A673 (cell line): ENCODE data around the gene HCST. TPM values are rescaled to one million over a fixed set of nuclear protein-coding genes. Genes with fewer than 3 reads are reported as not detected.

Experiments used
- BruUV-seq: library from RNA; stranded (reverse); fragments of 400-500 nt; replicated peaks from 2 replicates; lab custom pipeline; 2021; lab: Mats Ljungman, UMichigan
- CTCF ChIA-PET: fragments of 300-600 bp; sonication (Branson Sonifier 250); formaldehyde crosslinking; loops from one replicate; lab custom pipeline; 2022; ENCODE audit warnings: antibody characterized with exemption; lab: Charles Lee
- POLR2A ChIA-PET: fragments of 300-600 bp; sonication (Branson Sonifier 250); formaldehyde crosslinking; loops from one replicate; lab custom pipeline; 2022; ENCODE audit warnings: antibody characterized with exemption; ENCODE audit not compliant: low non-redundant PET; lab: Charles Lee
- DNase-seq: peaks from one replicate; pipeline ENCODE4 v3.0.0-alpha.2; 2015; ENCODE audit warnings: low spot score
- H3K27ac ChIP-seq: fragments of 200-600 bp; sonication (generic); 2 replicates; pipeline ENCODE4 v1.5.1; 2016; ENCODE audit warnings: mixed run types, low read depth, mild to moderate bottlenecking, mixed read lengths, antibody characterized with exemption, low read length; ENCODE audit not compliant: poor library complexity, severe bottlenecking
- H3K27me3 ChIP-seq: fragments of 200-600 bp; sonication (generic); replicated peaks from 2 replicates; pipeline ENCODE4 v1.6.1; 2017; ENCODE audit warnings: mixed run types, low read depth, mild to moderate bottlenecking, mixed read lengths, antibody characterized with exemption, low read length; ENCODE audit not compliant: insufficient read depth, poor library complexity
- H3K36me3 ChIP-seq: fragments of 200-600 bp; sonication (generic); 2 replicates; pipeline ENCODE4 v1.6.1; 2016; ENCODE audit warnings: mixed run types, mild to moderate bottlenecking, mixed read lengths, antibody characterized with exemption, low read length; ENCODE audit not compliant: insufficient read depth, poor library complexity, severe bottlenecking
- H3K4me1 ChIP-seq: fragments of 200-600 bp; sonication (generic); 2 replicates; pipeline ENCODE4 v1.6.1; 2017; ENCODE audit warnings: mixed run types, mild to moderate bottlenecking, mixed read lengths, antibody characterized with exemption, low read length; ENCODE audit not compliant: insufficient read depth, poor library complexity, severe bottlenecking
- H3K4me3 ChIP-seq: fragments of 200-600 bp; sonication (generic); 2 replicates; pipeline ENCODE4 v1.5.1; 2016; ENCODE audit warnings: low read depth, mixed run types, mild to moderate bottlenecking, mixed read lengths, low read length; ENCODE audit not compliant: poor library complexity, severe bottlenecking
- H3K9me3 ChIP-seq: fragments of 200-600 bp; sonication (generic); 2 replicates; pipeline ENCODE4 v1.6.1; 2016; ENCODE audit warnings: mixed run types, low read depth, mild to moderate bottlenecking, mixed read lengths, antibody characterized with exemption, low read length; ENCODE audit not compliant: poor library complexity, severe bottlenecking
- CTCF ChIP-seq: fragments of 300-800, 200-600 bp; sonication (generic); conservative IDR thresholded peaks from 2 replicates; pipeline ENCODE4 v1.5.1; 2017; ENCODE audit warnings: low read depth, mild to moderate bottlenecking, antibody characterized with exemption, low read length, moderate library complexity, mixed read lengths
- EZH2 ChIP-seq: fragments of 200-600 bp; sonication (generic); IDR thresholded peaks from 2 replicates; pipeline ENCODE4 v1.6.1; 2017; ENCODE audit warnings: borderline replicate concordance, low read depth, mild to moderate bottlenecking, mixed read lengths, antibody characterized with exemption, low read length; ENCODE audit not compliant: poor library complexity, severe bottlenecking
- intact Hi-C: fragments of 100-400 bp; cut with micrococcal nuclease; formaldehyde crosslinking; loops from one replicate; pipeline ENCODE4 v1.10.0; 2022; ENCODE audit not compliant: unreplicated experiment
- total RNA-seq: library from RNA; stranded (reverse); gene quantifications from 2 replicates; pipeline ENCODE4 v1.2.3, GENCODE V29; 2021

The HCST gene
- total RNA-seq, 1 experiment from 2014 or later = 4.2 TPM

DNA sequence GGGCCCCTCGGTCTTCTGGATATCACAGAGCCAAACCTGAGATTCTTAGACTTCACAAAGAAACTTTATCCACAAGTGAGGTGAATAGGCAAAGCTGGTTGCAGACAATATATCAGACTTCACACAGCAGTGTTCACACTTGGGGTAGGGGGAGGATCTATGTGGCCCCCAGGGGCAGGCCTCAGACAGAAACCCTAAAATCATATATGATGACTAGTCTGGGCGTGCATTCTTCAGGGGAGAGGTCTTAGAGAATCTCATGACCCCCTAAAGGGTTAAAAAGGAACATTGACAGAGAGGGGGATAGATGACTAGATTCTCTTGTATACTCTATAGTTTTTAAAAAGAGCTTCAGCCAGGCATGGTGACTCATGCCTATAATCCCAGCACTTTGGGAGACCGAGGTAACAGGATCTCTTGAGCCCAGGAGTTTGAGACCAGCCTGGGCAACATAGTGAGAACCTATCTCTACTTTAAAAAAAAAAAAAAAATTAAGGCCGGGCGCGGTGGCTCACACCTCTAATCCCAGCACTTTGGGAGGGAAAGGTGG is 2.9 kb downstream of the HCST start:
- no peaks in the 10 kb centered on the region for H3K27me3 ChIP-seq
- H3K9me3 ChIP-seq = no peaks in the 10 kb centered on the region
- H3K4me3 ChIP-seq = no peak overlapping the region
- H3K36me3 ChIP-seq = no peaks in the 10 kb centered on the region
- H3K27ac ChIP-seq = peak overlapping the region; percentile 21
- TF ChIP-seq CTCF (no peak), EZH2 (no peak)
- DNase-seq = peak; percentile 25
- CTCF ChIA-PET = interaction anchor here (0.7 kb wide), 1 partner anchor 25 kb away, joined by 7 read pairs; no protein-coding TSS in a partner anchor
- BruUV-seq = no TSS peak
- POLR2A ChIA-PET = interaction anchor here (0.7 kb wide), 1 partner anchor 9 kb away, joined by 4 read pairs; no protein-coding TSS in a partner anchor
- intact Hi-C loops = no loop called here
- H3K4me1 ChIP-seq = peaks cover 34% of the 10 kb centered on the region

GRCh38 chr19:35907377-35907745 is 5.0 kb downstream of the HCST start:
- no peak for TF ChIP-seq EZH2
- no peak for TF ChIP-seq CTCF
- no peak overlapping the region for H3K4me3 ChIP-seq
- no peaks in the 10 kb centered on the region for H3K36me3 ChIP-seq
- ChIA-PET CTCF (no interaction called here), POLR2A (interaction anchor here (0.5 kb wide), 1 partner anchor 51 kb away, joined by 3 read pairs; no protein-coding TSS in a partner anchor)
- no peak overlapping the region for H3K27ac ChIP-seq
- intact Hi-C loops = no loop called here
- no peaks in the 10 kb centered on the region for H3K27me3 ChIP-seq
- H3K9me3 ChIP-seq = no peaks in the 10 kb centered on the region
- no peak for DNase-seq
- no TSS peak for BruUV-seq
- peaks cover 15% of the 10 kb centered on the region for H3K4me1 ChIP-seq

GRCh38 chr19:35908010-35908441 is 5.7 kb downstream of the HCST start, which contains the start of gene TYROBP:
TYROBP (minus strand) TSS chr19:35908295; CDS start chr19:35908228, 67 bp downstream.
- ChIA-PET CTCF (no interaction called here), POLR2A (no interaction called here)
- DNase-seq = no peak
- Histone ChIP-seq H3K27me3 (no peaks in the 10 kb centered on the region), H3K4me1 (peaks cover 10% of the 10 kb centered on the region), H3K4me3 (no peak within 1 kb of the TSS), H3K9me3 (no peaks in the 10 kb centered on the region), H3K36me3 (no peaks in the 10 kb centered on the region), H3K27ac (no peak within 1 kb of the TSS)
- TF ChIP-seq EZH2 (no peak), CTCF (no peak)
- no TSS peak for BruUV-seq
- intact Hi-C loops = no loop called here
